HG03103 (cell line): ENCODE data around the gene SPDYE9.
"Not testable (repeated sequence)": the region's sequence is repeated elsewhere in the genome, so short reads cannot be mapped to it uniquely, and the experiment has no call there.

Source experiments
- ATAC-seq: cut with Tn5 transposase; IDR thresholded peaks from one replicate; pipeline ENCODE4 v1.9.1; 2021; ENCODE audit warnings: low read depth; ENCODE audit not compliant: unreplicated experiment

SPDYE9 gene, protein sequence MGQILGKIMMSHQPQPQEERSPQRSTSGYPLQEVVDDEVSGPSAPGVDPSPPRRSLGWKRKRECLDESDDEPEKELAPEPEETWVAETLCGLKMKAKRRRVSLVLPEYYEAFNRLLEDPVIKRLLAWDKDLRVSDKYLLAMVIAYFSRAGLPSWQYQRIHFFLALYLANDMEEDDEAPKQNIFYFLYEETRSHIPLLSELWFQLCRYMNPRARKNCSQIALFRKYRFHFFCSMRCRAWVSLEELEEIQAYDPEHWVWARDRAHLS

DNA sequence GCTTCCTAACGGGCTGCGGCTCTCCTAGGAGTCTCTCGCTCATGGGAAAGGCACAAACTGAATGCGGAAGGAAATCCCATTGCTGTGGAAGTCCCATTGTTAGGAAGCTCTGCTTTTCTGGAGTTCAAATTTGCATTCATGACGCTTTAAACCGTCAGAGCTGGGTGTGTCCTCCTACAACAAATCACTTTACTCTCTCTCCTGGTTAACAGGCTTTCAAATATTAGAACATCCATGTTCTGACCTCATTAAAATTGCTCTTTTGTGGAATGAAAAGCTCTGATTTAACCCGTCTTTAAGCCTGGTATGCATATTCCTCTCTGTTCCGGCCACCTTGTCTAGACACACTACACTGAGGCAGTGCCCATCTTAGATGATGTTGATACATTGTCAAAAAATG lies at the start of gene SPDYE9:
SPDYE9 (minus strand) TSS at position 101 of the 400 bp plus-strand sequence. CDS start 1,800 bp downstream, outside the sequence.
- ATAC-seq: not testable (repeated sequence)

DNA sequence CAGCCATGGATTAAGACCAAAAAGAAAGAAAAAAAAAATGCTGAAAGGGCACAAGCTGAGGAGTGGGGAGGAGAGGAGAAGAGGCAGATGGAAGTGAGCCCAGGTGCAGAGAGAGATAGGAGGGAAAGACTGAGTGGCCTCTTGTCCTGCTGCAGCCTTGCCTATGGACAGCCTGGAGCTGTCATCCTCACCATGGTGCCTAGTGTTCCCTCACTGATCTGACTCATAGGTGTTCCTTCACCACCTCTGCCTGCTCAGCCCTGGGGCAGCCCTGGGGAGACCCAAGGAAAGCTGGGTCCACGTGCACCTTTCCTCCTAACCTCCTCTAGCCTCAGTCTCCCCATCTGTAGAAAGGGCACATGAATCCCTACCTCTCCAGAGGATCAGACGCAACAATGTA lies 49.0 kb upstream of the SPDYE9 start:
- not testable (repeated sequence) for ATAC-seq

DNA sequence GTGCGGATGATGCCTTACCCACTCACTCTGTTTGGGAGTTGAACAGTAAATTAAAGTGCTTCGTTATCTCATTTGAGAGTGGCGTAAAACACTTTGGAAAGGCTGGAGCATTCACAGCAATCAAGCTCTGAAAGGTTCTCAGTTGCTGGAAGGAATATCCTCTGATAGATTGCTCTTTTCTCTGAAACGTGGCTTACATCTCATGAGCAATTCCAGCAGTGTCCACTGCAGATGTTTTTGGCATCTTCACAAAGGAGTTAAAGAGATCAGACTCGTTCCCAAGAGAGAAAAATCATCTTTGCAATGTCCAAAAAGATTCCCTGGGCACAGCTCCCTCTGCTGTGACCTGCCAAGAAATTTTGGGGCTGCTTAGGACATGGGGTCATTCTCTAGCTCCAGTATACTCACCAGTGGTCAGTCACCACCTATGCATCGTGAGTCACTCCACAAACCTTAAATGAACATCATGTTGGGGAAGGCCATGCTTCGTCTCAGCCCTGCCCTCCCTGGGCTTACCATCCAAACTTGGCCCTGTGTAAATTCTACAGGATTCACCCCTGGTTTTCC lies 46.9 kb upstream of the SPDYE9 start:
- not testable (repeated sequence) for ATAC-seq

DNA sequence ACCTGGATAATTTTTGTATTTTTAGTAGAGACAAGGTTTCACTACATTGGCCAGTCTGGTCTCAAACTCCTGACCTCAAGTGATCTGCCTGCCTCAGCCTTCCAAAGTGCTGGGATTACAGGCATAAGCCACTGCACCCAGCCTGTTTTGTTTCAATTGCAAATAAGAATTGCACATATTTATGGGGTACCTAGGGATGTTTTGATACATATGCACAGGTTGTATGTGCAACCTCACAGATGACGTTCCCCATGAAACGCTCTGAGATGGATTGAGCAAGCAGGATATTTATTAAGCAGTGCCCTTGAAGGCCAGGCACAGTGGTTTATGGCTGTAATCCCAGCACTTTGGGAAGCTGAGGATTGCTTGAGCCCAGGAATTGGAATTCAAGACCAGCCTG lies 44.8 kb upstream of the SPDYE9 start:
- not testable (repeated sequence) for ATAC-seq

DNA sequence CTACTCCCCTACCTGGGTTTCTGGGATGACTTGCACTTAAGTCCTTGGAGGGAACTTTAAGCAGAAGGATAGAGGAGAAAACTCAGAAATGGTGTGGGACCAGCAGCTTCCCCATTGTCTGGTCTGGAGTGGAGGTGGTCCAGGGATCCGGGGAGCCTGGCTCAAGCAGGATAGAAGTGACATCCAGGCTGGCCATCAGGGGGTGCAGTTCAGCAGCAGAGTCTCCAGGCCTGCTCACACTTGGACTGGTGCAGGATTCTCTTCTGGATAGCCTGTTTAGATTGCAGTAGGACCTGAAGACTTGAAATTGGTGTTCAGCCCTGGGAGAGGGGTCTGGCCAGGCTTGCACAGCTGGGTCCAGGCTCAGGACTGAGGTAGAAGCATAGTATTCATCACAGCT lies 38.3 kb upstream of the SPDYE9 start:
- ATAC-seq: not testable (repeated sequence)

DNA sequence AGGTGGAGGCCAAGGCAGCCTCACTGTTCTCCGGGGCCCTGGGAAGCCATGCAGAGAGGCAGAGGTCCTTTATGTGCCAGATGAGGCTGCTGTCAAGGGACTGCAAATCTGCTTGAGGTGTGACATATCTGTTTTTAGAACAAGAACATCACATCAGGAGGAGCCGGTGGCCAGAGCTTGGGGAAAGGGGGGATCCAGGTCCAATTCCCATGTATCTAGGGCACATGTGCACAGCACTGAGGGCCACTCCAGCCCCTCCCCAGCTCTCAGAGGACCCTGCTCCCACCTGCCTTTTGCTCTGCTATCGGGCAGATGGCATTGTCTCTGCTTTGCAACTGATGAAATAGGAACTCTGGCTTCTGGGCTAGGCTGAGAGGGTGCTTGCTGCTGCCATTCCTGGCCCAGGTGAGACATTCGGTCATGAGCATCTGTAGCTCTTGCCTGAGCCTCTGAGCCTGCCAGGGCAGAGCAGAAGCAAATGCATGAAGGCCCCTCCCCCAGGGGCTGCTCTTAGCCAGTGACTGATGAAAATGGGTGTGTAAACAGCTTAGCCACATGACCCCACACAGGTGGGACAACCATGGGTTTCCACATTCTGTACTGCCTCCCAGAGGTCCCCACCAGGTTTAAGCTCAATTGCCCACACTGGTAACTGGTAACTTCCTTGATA lies 37.1 kb upstream of the SPDYE9 start:
- not testable (repeated sequence) for ATAC-seq

DNA sequence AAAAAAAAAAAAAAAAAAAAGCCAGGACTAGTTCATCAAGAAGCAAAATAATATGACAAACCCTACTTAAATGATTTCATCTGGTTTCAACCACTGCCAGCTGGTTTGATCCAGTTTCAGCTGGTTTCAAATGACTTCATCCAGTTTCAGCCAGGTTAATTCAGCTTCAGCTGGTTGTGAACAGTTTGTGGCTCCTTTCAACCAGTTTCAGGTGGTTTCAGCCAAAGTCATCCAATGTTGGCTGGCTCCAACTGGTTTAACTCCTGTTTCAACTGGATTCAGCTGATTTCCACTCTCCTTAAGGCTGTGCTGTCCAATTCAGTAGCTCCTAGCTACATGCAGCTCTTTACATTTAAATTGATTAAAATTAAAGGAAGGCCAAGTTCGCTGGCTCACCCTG lies 32.3 kb upstream of the SPDYE9 start:
- not testable (repeated sequence) for ATAC-seq

DNA sequence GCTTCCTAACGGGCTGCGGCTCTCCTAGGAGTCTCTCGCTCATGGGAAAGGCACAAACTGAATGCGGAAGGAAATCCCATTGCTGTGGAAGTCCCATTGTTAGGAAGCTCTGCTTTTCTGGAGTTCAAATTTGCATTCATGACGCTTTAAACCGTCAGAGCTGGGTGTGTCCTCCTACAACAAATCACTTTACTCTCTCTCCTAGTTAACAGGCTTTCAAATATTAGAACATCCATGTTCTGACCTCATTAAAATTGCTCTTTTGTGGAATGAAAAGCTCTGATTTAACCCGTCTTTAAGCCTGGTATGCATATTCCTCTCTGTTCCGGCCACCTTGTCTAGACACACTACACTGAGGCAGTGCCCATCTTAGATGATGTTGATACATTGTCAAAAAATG lies 28.0 kb downstream of the SPDYE9 start, which contains the start of gene SPDYE11:
SPDYE11 (minus strand) TSS at position 101 of the 400 bp plus-strand sequence. CDS start 1,800 bp downstream, outside the sequence.
- not testable (repeated sequence) for ATAC-seq

DNA sequence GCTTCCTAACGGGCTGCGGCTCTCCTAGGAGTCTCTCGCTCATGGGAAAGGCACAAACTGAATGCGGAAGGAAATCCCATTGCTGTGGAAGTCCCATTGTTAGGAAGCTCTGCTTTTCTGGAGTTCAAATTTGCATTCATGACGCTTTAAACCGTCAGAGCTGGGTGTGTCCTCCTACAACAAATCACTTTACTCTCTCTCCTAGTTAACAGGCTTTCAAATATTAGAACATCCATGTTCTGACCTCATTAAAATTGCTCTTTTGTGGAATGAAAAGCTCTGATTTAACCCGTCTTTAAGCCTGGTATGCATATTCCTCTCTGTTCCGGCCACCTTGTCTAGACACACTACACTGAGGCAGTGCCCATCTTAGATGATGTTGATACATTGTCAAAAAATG lies 56.2 kb downstream of the SPDYE9 start, which contains the start of gene SPDYE8:
SPDYE8 (minus strand) TSS at position 101 of the 400 bp plus-strand sequence. CDS start 1,800 bp downstream, outside the sequence.
- not testable (repeated sequence) for ATAC-seq
